ENCODE results near the gene FGFR3. TPM values are rescaled to one million over a fixed set of nuclear protein-coding genes. Genes with fewer than 3 reads are reported as not detected.

FGFR3 gene
- total RNA-seq, 3 donors from 2014 or later: 25.5 to 79.1 (median 31.2) TPM

- no peak for DNase-seq
- ATAC-seq: no peak
- H3K4me3 ChIP-seq: no peak overlapping the region
- no peak for TF ChIP-seq CTCF (IDR thresholded peaks at IDR 0.05)
- H3K9me3 ChIP-seq: no peaks in the 10 kb centered on the region
- no peaks in the 10 kb centered on the region for H3K36me3 ChIP-seq (ENCODE audit: low read depth)
- intact Hi-C loops (cut with DNase I, micrococcal nuclease): loop anchor here in 1 of 2 donors (10.0 kb wide), 1 partner anchor 45 kb away; no protein-coding TSS in a partner anchor
- peaks cover 13% of the 10 kb centered on the region for H3K4me1 ChIP-seq (ENCODE audit: low read depth)
These were observed 33.3 kb upstream of the FGFR3 start for GRCh38 chr4:1759818-1760223.

- Histone ChIP-seq H3K4me1 (ENCODE audit: low read depth) (peaks cover 13% of the 10 kb centered on the region), H3K9me3 (no peaks in the 10 kb centered on the region), H3K4me3 (no peak overlapping the region), H3K36me3 (ENCODE audit: low read depth) (no peaks in the 10 kb centered on the region)
- intact Hi-C loops (cut with DNase I, micrococcal nuclease): no loop called here
- TF ChIP-seq CTCF (IDR thresholded peaks at IDR 0.05): no peak
- DNase-seq (no peak), ATAC-seq (no peak)
These were observed 32.5 kb upstream of the FGFR3 start for GRCh38 chr4:1760521-1761071.

- Histone ChIP-seq H3K36me3 (ENCODE audit: low read depth) (no peaks in the 10 kb centered on the region), H3K4me1 (ENCODE audit: low read depth) (peaks cover 13% of the 10 kb centered on the region), H3K4me3 (no peak overlapping the region), H3K9me3 (no peaks in the 10 kb centered on the region)
- DNase-seq (no peak), ATAC-seq (no peak)
- TF ChIP-seq CTCF (IDR thresholded peaks at IDR 0.05): no peak
- intact Hi-C loops (cut with DNase I, micrococcal nuclease): no loop called here
These were observed 31.9 kb upstream of the FGFR3 start for GRCh38 chr4:1761130-1761689.

GRCh38 chr4:1762264-1763010, 30.7 kb upstream of the FGFR3 start:
- intact Hi-C loops (cut with DNase I, micrococcal nuclease): no loop called here
- H3K4me1 ChIP-seq (ENCODE audit: low read depth): peaks cover 19% of the 10 kb centered on the region
- H3K4me3 ChIP-seq: no peak overlapping the region
- DNase-seq (no peak), ATAC-seq (no peak)
- H3K36me3 ChIP-seq (ENCODE audit: low read depth): no peaks in the 10 kb centered on the region
- TF ChIP-seq CTCF (IDR thresholded peaks at IDR 0.05): no peak
- no peaks in the 10 kb centered on the region for H3K9me3 ChIP-seq

GRCh38 chr4:1763070-1763549, 30.0 kb upstream of the FGFR3 start:
- Histone ChIP-seq H3K36me3 (ENCODE audit: low read depth) (no peaks in the 10 kb centered on the region), H3K9me3 (no peaks in the 10 kb centered on the region), H3K4me1 (ENCODE audit: low read depth) (peaks cover 23% of the 10 kb centered on the region), H3K4me3 (no peak overlapping the region)
- no peak for TF ChIP-seq CTCF (IDR thresholded peaks at IDR 0.05)
- no peak for DNase-seq
- ATAC-seq: peak; percentile 2
- intact Hi-C loops (cut with DNase I, micrococcal nuclease): no loop called here

Data from mucosa of descending colon (tissue), 3 donors.